Bladder microvascular endothelial cell (primary cell): ENCODE measurements around the gene FBXW12. TPM values are rescaled to one million over a fixed set of nuclear protein-coding genes. Genes with fewer than 3 reads are reported as not detected.

Source experiments
- total RNA-seq: library from RNA; depleted of rRNA; stranded (reverse); fragments of >200 nt; gene quantifications from 2 replicates; pipeline ENCODE4 v1.2.3, GENCODE V29; 2014

FBXW12 gene, protein sequence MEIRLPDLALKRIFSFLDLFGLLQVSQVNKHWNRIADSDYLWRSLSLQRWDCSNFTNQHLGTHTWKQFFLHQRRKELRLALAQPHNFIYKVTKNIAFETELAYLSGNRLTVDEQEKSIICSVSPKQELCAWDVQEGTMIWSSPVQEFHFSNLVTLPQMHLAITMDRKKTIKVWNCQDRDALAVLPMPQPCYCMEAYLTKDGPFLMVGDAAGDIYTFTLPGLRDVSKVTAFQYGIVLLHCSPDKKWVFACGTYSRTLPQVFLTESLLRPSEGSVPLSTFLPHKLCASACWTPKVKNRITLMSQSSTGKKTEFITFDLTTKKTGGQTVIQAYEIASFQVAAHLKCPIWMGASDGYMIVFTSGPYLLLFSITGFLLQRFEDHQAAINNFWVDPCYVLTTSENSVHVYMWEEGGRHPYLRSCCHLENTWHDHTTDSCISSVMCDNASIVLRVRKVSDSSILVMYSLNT
- not detected in 2 replicates for total RNA-seq

GRCh38 chr3:48371651-48372376, at the start of gene FBXW12:
TSS of gene FBXW12 (plus strand) at chr3:48372219. CDS start at chr3:48372768, 549 bp downstream.

DNA sequence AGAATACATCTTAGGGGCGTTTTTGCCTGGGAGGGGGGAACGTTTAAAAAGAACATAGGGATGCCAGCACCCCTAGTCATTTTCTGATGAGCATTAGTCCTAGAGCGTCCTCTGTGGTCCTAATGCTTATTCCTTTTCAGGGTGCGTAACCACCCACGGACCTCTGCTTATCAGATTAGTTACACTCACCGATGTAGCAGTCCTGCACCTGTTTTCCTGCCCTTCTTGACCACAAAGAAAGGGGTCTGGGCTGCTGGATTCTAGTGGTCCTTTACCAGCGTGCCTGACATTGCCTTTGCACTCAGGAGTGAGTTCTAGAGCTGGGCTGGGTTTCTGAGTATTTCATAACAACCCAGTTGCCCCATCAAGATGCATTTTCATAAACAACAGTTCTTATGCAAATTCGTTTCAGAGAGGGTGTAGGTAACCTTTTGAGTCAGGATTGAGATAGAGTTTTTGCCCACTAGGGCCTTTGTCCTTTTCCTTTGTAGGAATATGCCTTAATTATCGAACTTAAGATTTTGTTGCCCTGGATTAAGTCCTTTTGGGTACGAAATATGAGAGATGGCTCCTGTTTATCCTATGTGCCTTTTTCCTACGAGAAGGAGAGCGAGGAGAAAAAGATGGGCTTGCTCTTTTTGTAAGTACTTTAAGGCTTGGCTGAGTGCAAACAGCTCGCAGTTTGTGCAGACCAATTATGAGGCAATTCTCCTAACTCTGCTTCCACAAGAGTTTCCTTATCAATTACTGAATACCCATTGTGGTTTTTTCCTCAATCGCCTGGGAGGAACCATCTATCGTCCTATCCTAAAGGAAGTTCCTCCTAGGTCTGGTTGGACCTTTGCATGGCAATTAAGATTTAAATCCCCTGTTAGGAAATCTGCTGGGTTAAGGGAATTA, 38.4 kb upstream of the FBXW12 start, which contains the start of gene SPINK8:
SPINK8 (minus strand) TSS at position 316 of the 900 bp plus-strand sequence. CDS start 5,320 bp downstream, outside the sequence.

DNA sequence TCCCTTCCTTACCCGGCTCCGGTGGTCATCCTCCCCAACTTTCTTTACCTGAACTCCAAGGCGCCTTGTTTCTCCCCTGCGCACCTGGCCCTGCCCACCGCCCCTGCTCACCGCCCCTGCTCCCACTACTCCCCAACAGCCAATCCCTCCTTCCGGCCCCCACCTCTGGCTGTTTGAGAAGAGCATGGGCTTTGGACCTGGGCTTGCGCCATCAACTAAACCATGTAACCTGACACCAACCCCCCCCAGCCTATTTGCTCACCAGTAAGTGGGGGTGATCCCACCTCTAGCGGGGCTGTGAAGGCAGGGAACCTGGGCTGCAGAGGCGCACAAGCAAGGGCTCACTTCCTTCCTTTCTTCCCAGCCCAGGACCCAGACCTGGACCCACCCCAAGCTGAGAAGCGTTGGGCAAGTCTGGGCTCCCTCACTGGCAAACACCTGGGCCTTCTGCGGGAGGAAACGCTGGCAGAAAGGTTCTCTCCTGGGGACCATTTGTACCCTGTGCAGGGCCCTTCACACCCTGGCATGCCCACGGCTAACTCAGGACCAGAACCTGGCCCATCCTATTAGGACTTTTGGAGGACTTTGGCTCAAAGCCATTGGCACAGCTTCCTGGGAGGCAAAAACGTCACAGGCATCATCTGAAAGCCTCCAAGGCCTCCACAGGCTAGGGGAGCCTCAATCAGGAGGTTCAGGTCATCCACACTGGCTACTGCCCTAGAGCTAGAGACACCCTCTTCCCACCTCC, 58.1 kb downstream of the FBXW12 start, which contains the start of gene PLXNB1:
PLXNB1 (minus strand) TSS at position 127 of the 748 bp plus-strand sequence. CDS start 5,475 bp downstream, outside the sequence.

DNA sequence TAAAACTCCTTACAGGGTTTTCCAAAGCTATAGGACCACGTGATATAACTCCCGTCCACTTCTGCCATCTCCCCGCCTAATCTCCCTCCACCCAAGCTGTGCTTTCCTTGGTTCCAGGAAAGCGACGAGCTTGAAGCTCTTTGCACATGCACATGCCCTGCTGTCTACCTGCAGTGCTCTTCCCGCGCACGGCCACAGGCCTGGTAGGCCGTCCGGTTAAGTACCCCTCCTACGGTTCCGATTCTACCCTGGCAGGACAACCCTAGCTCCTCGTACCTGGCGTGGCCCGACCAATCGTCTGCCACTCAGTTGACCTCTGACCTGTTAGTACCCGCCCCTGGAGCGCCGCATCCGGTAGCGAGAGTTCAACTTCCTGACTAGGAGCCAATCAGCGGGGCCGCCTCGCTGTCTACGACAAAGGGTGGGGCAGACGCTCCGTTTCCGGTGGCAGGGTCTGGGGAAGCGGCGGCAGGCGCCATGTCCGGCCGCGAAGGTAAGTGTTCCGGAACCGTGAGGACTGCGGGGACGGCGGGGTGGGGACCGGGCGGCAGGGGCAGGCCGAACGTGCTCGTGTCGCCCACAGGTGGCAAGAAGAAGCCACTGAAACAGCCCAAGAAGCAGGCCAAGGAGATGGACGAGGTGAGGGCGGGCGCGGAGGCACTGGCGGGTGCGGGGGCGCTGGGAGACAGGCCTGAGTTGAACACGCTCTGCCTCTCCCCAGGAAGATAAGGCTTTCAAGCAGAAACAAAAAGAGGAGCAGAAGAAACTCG, 68.0 kb downstream of the FBXW12 start, which contains the start of the genes CCDC51 and TMA7:
CCDC51 (minus strand) TSS at position 300 of the 770 bp plus-strand sequence. CDS start 4,991 bp downstream, outside the sequence.
TMA7 (plus strand) TSS at position 438 of the 770 bp plus-strand sequence; CDS start at position 478, 40 bp downstream.

Other genes with a start within 250 kb of the FBXW12 start
- gene CDC25A, start 183.8 kb upstream of the FBXW12 start, total RNA-seq, result 10.8 and 11.6 TPM in 2 replicates
- gene CAMP, start 148.7 kb upstream of the FBXW12 start, total RNA-seq, result not detected in 2 replicates
- gene ZNF589, start 131.1 kb upstream of the FBXW12 start, total RNA-seq, result 1.3 and 5.5 TPM in 2 replicates
- 17.0 and 33.2 TPM in 2 replicates for gene NME6, start 70.9 kb upstream of the FBXW12 start, total RNA-seq
- gene SPINK8, start 38.6 kb upstream of the FBXW12 start, total RNA-seq, result not detected in 2 replicates
- gene PLXNB1, start 57.9 kb downstream of the FBXW12 start, total RNA-seq, result 8.6 and 46.9 TPM in 2 replicates
- 10.7 and 13.1 TPM in 2 replicates for gene CCDC51, start 67.9 kb downstream of the FBXW12 start, total RNA-seq
- 185 and 357 TPM in 2 replicates for gene TMA7, start 68.0 kb downstream of the FBXW12 start, total RNA-seq
- gene ATRIP, start 74.5 kb downstream of the FBXW12 start, total RNA-seq, result 5.0 and 6.5 TPM in 2 replicates
- 93.1 and 126 TPM in 2 replicates for gene SHISA5, start 132.0 kb downstream of the FBXW12 start, total RNA-seq
- gene PFKFB4, start 184.6 kb downstream of the FBXW12 start, total RNA-seq, result 1.4 and 1.5 TPM in 2 replicates
- gene UCN2, start 191.6 kb downstream of the FBXW12 start, total RNA-seq, result not detected in 2 replicates
- gene COL7A1, start 223.1 kb downstream of the FBXW12 start, total RNA-seq, result 0.25 and 0.32 TPM in 2 replicates
- gene UQCRC1, start 237.4 kb downstream of the FBXW12 start, total RNA-seq, result 245 and 256 TPM in 2 replicates
- gene TMEM89, start 249.6 kb downstream of the FBXW12 start, total RNA-seq, result not detected in 2 replicates